CD4-positive, alpha-beta T cell treated with Interleukin-2 at 100 ng/mL for 4 hours (primary cell): ENCODE data around the gene DEFB124.
"Not testable (repeated sequence)": the region's sequence is repeated elsewhere in the genome, so short reads cannot be mapped to it uniquely, and the experiment has no call there.

Experiments used
- DNase-seq: peaks from one replicate; pipeline ENCODE4 v3.0.0-alpha.2; 2020; ENCODE audit warnings: low spot score

DEFB124 gene, protein sequence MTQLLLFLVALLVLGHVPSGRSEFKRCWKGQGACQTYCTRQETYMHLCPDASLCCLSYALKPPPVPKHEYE

DNA sequence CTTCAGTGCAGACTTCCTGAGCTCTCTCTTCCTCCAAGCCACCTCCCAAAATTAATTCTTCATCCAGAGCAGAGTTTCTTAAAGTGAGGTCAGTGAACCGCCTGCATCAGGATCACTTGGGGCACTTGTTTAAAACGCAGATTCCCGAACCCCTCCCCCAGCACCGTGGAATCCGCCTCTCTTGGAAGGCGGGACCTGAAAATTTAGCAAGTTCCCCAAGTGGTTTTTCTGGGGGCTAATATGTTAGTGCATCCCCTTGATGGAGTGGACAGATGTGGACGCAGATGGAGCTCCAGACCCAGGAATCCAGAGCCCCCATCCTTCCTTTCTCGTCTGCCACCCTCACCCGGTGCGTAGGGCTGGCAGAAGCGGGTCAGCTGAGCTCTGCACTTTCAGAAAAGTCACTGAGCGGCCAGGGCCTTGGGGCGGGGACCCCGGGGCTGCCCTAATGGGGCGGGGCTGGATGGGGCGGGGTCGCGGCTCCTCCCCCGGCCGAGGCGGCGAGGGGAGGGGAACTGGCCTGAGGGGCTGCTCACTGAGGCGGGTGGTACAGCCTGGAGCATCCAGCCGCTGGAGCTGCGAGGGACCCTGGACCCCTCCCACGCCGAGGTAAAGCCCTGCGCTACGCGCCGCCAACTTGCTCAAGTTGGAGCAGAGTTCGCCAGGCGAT is at the start of gene DEFB124, which contains the start of gene REM1:
Gene DEFB124, minus strand, starts transcription at position 370 of the 670 bp plus-strand sequence. CDS start 2,114 bp downstream, outside the sequence.
Gene REM1, plus strand, starts transcription at position 531 of the 670 bp plus-strand sequence. CDS start 1,158 bp downstream, outside the sequence.
- DNase-seq, result no peak

DNA sequence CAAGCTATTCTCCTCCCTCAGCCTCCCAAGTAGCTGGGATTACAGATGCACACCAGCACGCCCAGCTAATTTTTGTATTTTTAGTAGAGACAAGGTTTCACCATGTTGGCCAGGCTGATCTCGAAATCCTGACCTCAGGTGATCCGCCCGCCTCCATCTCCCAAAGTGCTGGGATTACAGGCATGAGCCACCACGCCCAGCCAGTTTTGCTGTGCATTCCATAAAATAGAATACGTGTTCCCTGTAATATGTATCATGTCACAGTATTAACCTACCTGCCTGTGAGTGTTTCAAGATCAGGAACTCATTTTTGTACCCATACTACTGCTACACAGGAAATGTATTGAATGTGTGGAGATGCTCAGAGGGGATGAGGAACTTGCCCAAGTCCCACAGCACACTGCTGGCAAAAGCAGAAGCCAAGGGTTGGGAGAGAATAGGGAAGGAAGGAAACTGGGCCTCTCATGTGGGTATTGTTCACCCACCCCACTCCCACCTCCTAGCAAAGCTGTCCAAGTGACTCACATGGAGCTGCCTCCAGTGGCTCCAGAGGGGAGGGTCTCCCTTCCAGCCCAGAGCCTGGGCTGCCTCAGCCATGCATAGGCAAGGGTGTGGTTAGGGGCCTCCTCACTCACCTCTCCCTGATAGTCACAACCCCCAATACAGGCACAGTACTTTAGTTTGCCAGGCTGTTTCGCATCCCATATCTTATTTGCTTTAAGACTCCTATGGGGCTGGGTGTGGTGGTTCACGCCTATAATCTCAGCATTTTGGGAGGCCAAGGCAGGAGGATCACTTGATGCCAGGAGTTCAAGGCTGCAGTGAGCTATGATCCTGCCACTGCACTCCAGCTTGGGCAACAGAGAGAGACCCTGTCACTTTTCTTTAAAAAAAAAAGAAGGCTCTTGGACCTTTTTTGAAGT is 48.7 kb upstream of the DEFB124 start:
- DNase-seq, result no peak

DNA sequence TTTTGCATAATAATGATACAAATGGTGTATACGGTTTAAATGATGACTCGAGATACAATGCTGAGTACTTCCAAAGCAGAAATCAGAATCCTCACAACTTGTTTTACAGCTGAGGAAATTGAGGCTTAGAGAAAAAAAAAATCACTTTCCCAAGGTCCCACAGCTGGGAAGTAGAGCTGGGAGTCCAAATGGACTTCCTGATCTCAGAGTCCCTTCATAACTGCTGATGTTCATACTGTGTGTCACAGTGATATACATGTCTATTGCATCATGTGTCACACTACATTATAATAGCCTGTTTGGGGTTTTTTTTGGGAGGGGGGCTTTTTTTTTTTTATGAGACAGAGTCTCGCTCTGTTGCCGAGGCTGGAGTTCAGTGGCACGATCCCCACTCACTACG is 47.8 kb upstream of the DEFB124 start:
- no peak for DNase-seq

DNA sequence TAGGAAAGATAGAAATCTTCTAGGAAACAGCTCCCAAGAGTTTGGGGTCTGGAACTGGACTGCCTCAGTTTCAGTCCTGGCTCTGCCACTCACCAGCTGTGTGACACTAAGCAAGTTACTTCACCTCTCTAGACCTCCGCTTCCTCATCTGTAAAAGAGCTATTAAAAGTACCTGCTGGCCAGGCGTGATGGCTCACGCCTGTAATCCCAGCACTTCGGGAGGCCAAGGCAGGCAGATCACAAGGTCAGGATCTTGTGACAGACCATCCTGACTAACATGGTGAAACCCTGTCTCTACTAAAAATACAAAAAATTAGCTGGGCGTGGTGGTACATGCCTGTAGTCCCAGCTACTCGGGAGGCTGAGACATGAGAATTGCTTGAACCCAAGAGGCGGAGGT is 46.3 kb upstream of the DEFB124 start:
- not testable (repeated sequence) for DNase-seq

DNA sequence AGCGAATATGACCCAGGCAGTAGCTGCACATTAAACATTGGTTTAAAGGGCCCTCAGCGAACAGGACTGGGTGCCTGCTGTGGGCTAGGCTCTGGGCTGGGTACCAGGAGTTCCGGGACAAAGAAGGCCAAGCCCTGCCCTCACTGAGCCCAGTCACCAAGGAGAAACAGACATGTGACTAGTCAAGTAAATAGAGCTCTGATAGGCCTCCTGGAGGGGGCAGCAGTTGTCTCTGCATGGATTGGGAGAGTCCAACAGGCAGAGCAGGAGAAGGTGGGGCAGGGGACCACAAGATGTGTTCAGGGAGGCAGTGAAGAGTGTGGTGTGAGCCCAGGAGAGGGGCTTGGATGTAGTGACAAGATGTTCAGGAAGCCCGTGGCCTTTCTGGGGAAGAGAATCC is 42.4 kb upstream of the DEFB124 start:
- no peak for DNase-seq

DNA sequence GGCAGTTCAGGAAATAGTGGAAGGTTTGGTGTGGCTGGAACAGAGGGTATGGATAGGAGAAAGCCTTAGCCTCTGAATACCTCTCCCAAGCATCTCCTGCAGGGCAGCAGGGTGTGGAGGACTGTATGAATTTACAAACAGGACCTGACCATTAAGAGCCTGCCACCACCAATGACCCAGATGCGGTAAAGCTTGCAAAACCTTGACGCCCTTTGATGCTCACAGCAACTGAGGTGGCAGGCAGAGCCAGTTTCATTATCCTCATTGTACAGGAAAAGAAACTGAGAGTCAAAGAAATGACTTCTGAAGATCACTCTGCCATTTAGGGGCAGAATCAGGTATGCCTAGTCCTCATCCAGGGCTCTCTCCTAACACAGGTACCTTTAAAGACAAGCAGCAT is 41.7 kb upstream of the DEFB124 start:
- no peak for DNase-seq

DNA sequence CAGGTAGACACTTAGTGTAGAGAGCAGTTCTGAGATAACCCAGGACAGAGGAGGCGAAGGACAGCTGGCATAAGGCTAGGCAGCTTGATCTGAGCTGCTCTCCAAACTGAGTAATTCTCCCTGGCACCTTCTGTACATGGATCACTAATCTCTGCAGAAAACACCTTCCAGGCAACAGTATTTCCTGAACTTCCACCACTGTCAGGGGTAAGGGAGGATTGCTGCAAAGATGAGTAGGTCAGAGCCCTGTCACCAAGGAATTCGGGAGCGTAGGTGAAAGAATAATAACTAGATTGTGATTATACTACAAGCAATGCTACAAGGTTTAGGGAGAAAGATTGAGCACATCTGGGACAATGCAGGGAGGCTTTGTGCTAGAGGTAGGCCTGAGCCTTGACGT is 41.2 kb upstream of the DEFB124 start:
- DNase-seq, result no peak

DNA sequence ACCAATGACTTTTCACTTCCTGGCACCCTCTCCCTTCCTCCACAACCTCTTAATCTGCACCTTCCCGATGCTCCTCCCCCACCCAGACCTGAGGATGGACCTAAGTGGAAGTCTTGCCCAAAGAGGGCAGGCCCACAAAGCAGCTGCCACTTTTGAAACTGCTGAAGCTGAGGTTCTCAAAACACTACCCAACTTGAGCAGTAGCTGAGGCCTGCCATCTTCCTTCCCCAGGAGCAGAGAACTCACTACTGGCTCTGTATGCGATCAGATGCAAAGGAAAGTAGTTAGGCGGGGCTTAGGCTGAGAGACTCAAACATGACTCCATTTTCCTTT is 40.8 kb upstream of the DEFB124 start:
- DNase-seq, result no peak

DNA sequence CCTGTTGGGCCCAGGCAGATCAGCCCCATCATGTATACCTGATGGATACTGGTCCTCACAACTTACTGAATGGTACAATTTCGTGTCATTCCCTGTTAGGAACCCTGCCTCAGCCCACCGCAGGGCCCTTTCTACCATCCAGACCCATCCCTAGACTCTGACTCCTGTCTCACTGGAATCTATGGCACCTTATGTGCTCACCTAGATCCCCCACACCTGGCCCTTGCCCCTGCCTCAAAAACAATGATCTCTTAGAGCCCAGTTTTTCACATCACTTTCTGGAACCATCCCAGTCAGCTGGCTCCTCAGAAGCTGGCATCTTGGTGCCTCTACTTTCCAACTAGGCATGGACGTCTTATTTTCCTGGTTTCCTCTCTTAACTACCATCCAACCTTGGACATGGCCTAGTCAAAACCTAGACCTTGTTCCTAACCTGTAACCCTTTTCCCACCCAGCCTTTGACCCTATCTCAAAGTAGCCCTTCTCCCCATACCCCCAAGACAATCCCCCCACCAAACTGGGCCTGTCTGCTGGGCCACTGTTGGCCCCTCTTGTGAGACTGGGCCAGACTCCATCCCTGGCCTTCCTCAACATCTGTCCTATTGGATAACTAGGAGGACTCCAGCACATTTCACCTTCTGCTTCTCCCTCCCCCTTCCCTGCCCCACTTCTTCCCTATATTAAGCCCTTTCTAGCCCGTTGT is 40.3 kb upstream of the DEFB124 start:
- no peak for DNase-seq

DNA sequence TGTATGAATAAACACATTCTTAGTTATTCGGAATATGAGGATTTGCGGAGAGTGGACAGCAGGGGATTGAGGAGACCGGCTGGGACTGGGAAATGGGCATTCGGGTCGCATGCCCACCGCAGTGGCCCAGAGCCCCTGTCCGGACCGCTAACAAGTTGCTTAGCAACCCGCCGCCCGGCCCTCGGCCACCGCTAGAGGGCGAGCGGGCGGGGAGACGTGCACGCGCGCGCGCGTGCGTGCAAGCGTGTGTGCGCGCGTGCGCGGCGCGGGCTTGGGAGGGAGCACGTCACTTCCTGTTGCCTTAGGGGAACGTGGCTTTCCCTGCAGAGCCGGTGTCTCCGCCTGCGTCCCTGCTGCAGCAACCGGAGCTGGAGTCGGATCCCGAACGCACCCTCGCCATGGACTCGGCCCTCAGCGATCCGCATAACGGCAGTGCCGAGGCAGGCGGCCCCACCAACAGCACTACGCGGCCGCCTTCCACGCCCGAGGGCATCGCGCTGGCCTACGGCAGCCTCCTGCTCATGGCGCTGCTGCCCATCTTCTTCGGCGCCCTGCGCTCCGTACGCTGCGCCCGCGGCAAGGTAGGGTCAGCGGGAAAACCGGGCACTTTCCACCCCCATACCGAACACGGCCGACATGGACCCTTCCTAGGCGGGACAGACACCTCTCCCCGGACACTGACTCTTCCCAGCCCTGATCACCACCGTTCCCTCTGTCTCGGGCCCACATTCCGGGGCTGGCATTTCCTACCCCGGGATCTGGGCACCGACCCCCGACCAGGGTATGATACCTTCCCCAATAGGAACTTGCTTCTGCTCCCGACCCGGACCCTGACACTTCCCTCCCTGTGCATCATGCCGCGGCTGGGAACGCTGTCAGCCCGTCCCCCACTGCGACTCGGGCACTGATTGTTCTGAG is 39.5 kb upstream of the DEFB124 start, which contains the start of gene HM13:
Gene HM13, plus strand, starts transcription at position 289 of the 918 bp plus-strand sequence. Its CDS starts 110 bp downstream, at position 399.
- DNase-seq, result peak; percentile 88

DNA sequence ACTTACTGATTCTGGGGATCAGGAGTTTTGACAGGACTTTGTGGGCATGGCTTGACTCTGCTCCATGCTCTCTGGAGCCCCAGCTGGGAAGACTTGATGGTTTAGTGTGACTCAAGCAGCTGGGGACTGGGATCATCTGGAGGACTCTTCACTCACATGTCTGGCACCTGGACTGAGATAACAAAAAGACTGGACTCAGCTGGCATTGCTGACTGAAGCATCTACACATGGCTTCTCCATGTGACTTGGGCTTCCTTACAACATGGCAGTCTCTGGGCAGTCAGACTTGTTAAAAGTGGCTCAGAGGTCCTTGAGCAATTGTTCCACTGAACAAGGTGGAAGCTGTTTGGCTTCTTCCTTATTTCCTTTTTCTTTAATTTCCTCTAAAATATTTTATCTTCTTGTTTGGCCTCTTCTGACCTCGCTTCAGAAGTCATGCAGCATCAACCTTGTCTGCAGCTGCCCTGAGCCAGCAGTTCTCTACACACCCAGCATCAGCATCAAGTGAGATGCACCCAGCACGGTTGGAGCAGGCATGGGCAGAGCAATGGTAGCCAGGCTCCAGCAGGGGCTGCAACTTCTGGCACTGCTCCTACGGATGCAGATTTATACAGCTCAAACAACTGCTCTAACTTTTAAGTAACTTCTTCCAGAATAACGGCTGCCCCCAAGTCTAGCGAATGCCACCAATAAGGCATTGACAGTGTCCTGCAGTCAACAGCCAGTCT is 33.8 kb upstream of the DEFB124 start:
- DNase-seq, result no peak

DNA sequence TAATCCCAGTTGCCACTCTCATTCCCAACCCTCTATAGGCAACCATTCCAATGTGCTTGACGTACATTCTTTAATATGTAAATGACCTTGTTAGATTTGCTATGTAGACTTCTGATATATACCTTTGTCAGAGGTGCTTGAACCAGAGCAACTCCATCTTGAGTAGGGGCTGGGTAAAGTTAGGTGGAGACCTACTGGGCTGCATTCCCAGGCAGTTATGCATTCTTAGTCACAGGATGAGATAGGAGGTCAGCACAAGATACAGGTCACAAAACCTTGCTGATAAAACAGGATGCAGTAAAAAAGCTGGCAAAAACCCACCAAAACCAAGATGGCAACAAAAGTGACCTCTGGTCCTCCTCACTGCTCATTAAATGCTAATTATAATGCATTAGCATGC is 31.0 kb upstream of the DEFB124 start:
- DNase-seq, result no peak

DNA sequence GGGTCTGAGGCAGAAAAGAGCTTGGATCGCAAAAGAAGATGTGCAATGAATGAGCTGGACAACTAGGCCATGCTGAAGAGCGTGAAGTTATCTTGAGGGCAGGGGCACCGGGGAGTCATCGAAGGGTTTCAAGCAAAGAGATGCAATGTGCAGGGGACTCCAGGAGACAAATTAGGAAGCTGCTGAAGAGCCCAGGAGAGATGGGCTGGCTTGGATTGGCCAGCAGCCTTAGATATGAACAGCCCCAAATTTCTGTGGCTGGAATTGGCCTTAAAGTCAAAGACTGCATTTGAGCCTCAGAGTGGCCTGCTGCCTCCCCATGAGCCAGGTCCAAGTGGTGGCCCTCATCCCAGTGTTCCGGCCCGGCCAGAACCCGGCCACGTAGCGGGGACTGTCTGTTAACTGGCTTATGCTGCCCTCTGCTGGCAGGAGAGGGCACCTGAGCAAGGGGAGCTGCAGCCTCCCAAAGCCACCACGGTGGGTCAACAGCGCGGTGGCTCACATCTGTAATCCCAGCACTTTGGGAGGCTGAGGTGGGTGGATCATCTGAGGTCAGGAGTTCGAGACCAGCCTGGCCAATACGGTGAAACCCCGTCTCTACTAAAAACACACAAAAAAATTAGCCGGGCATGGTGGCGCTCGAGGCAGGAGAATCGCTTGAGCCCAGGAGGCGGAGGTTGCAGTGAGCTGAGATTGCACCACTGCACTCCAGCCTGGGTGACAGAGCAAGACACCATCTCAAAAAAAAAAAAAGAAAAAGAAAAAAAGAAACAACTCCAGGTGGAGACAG is 28.2 kb upstream of the DEFB124 start:
- peak; percentile 73 for DNase-seq

DNA sequence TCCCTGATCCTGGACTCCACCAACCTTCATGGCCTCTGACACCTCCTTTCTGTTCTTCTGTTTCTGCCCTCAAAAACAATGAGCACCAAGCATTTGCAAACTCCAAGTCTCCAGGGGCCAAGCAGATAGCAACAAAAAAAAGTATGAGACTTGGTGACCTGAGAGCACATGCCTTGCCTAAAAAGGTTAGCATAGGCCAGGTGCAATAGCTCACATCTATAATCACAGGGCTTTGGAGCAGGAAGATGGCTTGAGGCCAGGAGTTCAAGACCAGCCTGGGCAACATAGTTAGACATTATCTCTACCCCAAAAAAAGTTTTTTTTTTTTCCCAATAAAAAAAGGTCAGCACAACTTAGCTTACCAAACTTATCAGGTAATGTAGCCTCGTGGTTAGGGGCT is 25.6 kb upstream of the DEFB124 start:
- no peak for DNase-seq

DNA sequence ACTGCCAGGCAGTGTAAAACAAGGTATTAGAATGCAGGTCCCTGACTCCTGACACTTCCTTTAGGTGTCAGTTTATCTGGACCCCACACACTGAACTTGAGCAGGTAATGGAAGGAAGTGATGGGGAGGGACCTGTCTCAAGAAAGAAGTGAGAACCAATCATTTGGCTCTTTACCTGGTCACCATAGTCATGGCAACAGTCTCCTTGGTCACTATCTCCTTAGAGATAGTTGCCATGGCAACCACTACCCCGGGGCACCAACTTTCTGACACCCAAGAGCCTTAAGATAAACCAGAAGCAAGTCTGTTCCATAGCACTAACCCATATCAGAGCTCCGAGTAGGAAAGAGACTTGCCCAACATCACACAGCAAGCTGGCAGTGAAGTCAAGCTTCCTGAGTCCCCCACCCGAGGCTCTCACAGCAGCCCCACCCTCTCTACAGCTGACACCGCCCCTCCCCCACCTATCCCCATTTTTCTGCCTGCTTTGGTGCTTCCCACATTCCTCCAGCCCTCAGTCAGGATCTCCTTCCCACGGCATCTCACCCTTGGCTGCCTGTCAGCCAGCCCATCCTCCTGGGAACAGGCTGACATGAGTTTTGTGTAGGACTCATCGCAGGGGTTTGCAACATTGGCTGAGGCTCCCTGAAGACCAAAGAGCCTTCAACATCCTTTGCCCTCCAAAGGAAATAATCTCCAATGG is 23.1 kb upstream of the DEFB124 start:
- DNase-seq, result no peak

DNA sequence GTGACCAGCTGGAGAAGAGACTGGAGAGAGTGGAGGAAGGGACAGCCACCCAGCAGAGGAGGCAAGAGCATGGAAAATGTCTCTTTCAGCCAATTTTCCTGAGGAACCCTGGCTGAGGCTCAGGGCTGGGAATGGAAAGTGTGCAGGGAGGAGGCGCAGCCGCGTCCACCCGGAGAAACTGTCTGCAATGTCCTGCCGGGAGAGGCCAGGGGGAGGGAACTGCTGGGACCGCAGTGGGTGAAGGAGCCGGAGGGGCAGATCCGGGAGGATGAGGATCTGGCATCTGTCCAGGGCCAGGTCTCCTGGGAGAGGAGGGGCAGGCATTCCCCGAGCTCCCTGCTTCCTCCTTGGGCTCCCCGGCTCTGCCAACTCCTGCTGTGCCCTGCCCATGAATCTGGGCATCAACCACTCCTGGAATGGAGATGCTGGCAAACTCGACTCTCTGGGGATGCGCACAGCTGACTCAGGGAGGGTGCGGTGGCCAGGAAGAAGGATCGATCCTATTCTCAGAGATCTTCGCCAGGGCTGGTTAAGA is 21.9 kb upstream of the DEFB124 start:
- DNase-seq, result no peak

DNA sequence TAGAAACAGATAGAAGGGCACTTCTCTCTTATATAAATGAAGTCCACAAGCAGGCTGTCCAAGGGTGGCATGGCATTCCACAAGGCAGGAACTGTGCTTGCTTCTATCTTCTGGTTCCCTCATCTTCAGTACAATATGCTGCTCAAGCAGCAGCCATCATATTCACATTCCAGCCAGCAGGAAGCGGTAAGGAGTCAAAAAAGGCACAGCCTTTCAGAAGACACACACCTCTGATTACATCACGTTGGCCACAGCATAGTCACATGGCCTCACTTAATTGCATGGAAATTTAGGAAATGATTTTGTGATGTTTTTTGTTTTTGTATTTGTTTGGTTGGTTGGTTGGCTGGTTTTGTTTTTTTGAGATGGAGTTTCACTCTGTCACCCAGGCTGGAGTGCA is 19.2 kb upstream of the DEFB124 start:
- no peak for DNase-seq

DNA sequence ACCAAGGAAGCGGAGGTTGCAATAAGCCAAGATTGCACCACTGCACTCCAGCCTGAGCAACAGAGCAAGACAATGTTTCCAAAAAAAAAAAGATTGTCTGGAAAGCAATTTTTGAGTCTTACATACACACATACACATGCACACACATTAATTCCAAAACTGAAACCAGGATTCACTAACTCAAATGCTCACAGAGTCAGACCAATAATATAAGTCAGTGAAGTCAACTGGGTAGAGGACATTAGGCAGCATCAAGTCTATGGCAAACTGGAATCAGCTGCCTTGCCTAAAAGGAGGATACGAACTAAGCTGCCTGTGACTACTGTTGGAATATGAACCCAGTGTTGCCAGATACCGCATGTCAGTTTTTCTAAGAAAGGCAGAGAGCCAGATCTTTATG is 15.8 kb upstream of the DEFB124 start:
- DNase-seq, result no peak

DNA sequence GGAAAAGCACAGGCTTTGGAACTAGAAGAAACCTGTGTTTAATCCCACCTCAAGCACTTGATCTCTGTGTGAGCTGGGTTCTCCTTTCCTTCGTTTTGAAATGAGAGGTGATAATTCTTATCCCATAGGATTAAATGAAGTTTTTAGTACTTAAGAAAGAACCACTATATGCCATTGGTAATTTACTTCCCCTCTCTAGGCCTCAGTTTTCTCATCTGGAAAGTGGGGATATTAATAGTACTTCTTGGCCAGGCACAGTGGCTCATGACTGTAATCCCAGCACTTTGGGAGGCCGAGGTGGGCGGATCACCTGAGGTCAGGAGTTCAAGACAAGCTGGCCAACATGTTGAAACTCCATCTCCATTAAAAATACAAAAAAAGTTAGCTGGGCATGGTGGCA is 14.2 kb upstream of the DEFB124 start:
- no peak for DNase-seq
